HFFc6 (cell line): ENCODE data around the gene OR2M4. TPM values are rescaled to one million over a fixed set of nuclear protein-coding genes. Genes with fewer than 3 reads are reported as not detected.

Experiments
- DNase-seq: peaks from one replicate; pipeline ENCODE4 v3.0.0-alpha.2; 2018
- H3K27ac Mint-ChIP-seq: 2 replicates; pipeline ENCODE4 v1.8.0; 2020; ENCODE audit warnings: mild to moderate bottlenecking, mixed read lengths
- H3K27me3 Mint-ChIP-seq: 2 replicates; pipeline ENCODE4 v1.8.0; 2021; ENCODE audit warnings: mild to moderate bottlenecking, moderate library complexity, mixed read lengths; ENCODE audit not compliant: insufficient read depth
- H3K36me3 Mint-ChIP-seq: 2 replicates; pipeline ENCODE4 v1.8.0; 2021; ENCODE audit warnings: low read depth, mixed read lengths
- H3K4me1 Mint-ChIP-seq: 2 replicates; pipeline ENCODE4 v1.8.0; 2020; ENCODE audit warnings: low read depth, mixed read lengths
- H3K4me3 Mint-ChIP-seq: 2 replicates; pipeline ENCODE4 v1.8.0; 2020; ENCODE audit warnings: mild to moderate bottlenecking, moderate library complexity, mixed read lengths
- H3K9me3 Mint-ChIP-seq: 2 replicates; pipeline ENCODE4 v1.8.0; 2020; ENCODE audit warnings: mild to moderate bottlenecking, mixed read lengths
- CTCF ChIP-seq: fragments of 200-600 bp; sonication (generic); IDR thresholded peaks from 2 replicates; pipeline ENCODE4 v1.5.0; 2021; ENCODE audit warnings: antibody characterized with exemption, mild to moderate bottlenecking
- long read RNA-seq: library from polyadenylated mRNA; unstranded; transcript quantifications from one replicate; pipeline ENCODE4 v2.0.0, GENCODE V29; 2019
- total RNA-seq, 6 experiments: library from RNA; stranded (reverse); fragmentation: NEBNext Ultra II Directional; extraction: Animal tissue kit (Norgen Biotek cat#: 25700); gene quantifications; 2 replicates in 1 of 6; 3 replicates in 5 of 6; pipeline ENCODE4 v1.2.3, GENCODE V29; 2021

The OR2M4 gene
- under 1 TPM in 3 of 6 experiments, not detected in 3; 0.05 to 0.09 (median 0.07) TPM for total RNA-seq
- long read RNA-seq = 0 reads

GRCh38 chr1:248231117-248231516 lies at the start of gene OR2M4:
TSS of gene OR2M4 (plus strand) at chr1:248231417. CDS start at chr1:248238929, 7,512 bp downstream.
- Mint-ChIP-seq H3K27me3 (no peaks in the 10 kb centered on the region), H3K27ac (no peak within 1 kb of the TSS), H3K4me3 (no peak within 1 kb of the TSS), H3K4me1 (no peaks in the 10 kb centered on the region), H3K9me3 (peaks cover 47% of the 10 kb centered on the region), H3K36me3 (peaks cover 10% of the 10 kb centered on the region)
- TF ChIP-seq CTCF = no peak
- no peak for DNase-seq

GRCh38 chr1:248183996-248184395 lies 47.2 kb upstream of the OR2M4 start:
- H3K9me3 Mint-ChIP-seq = peaks cover 55% of the 10 kb centered on the region
- H3K4me1 Mint-ChIP-seq = no peaks in the 10 kb centered on the region
- H3K4me3 Mint-ChIP-seq = no peak overlapping the region
- H3K36me3 Mint-ChIP-seq = no peaks in the 10 kb centered on the region
- TF ChIP-seq CTCF = no peak
- DNase-seq = no peak
- H3K27me3 Mint-ChIP-seq = peaks cover 2% of the 10 kb centered on the region; the same call in 1 of the 2 replicates
- no peak overlapping the region for H3K27ac Mint-ChIP-seq

GRCh38 chr1:248187363-248187762 lies 43.9 kb upstream of the OR2M4 start:
- H3K27me3 Mint-ChIP-seq = no peaks in the 10 kb centered on the region
- peaks cover 62% of the 10 kb centered on the region for H3K9me3 Mint-ChIP-seq
- TF ChIP-seq CTCF = no peak
- DNase-seq = no peak
- no peak overlapping the region for H3K27ac Mint-ChIP-seq
- no peaks in the 10 kb centered on the region for H3K36me3 Mint-ChIP-seq
- H3K4me3 Mint-ChIP-seq = no peak overlapping the region
- H3K4me1 Mint-ChIP-seq = no peaks in the 10 kb centered on the region

GRCh38 chr1:248189026-248189425 lies 42.2 kb upstream of the OR2M4 start:
- Mint-ChIP-seq H3K9me3 (peaks cover 70% of the 10 kb centered on the region), H3K4me1 (no peaks in the 10 kb centered on the region), H3K36me3 (no peaks in the 10 kb centered on the region; the same call in 1 of the 2 replicates)

GRCh38 chr1:248194117-248194516 lies 37.1 kb upstream of the OR2M4 start:
- Mint-ChIP-seq H3K27ac (no peak overlapping the region), H3K4me3 (no peak overlapping the region), H3K27me3 (no peaks in the 10 kb centered on the region), H3K36me3 (no peaks in the 10 kb centered on the region; the same call in 1 of the 2 replicates), H3K4me1 (no peaks in the 10 kb centered on the region), H3K9me3 (peaks cover 56% of the 10 kb centered on the region)
- DNase-seq = no peak
- no peak for TF ChIP-seq CTCF

More at GRCh38 chr1:248189026-248189425, 42.2 kb upstream of the OR2M4 start:
- TF ChIP-seq CTCF = no peak
- Mint-ChIP-seq H3K4me3 (no peak overlapping the region), H3K27ac (no peak overlapping the region), H3K27me3 (no peaks in the 10 kb centered on the region)
- no peak for DNase-seq
